Pancreas (tissue), 10 donors: ENCODE data around the gene INSRR. TPM values are rescaled to one million over a fixed set of nuclear protein-coding genes. Genes with fewer than 3 reads are reported as not detected.

Experiments used
- ATAC-seq, 4 donors: fragments of 200-7000 bp; cut with Tn5 transposase; one replicate each; pipeline versions ENCODE4 v1.8.0 to v1.9.1; 2020; ENCODE audit warnings: mild to moderate bottlenecking in 4 of 4, moderate library complexity in 4 of 4
- DNase-seq, 6 donors: peaks; one replicate each; pipeline ENCODE4 v3.0.0-alpha.2; 2020
- FAIRE-seq: peaks from 2 replicates; lab custom pipeline; 2012; peaks lifted over from hg19 to GRCh38; lab: Jason Lieb, UNC
- H3K27ac ChIP-seq, 4 donors: fragments of 200-600 bp; sonication (generic); 1 replicate in 3 of 4; 2 replicates in 1 of 4; pipeline versions ENCODE4 v1.5.0 to v1.8.0; 2020
- H3K27me3 ChIP-seq, 4 donors: fragments of 200-600 bp; one replicate each; pipeline ENCODE4 v1.8.0; 2021
- H3K36me3 ChIP-seq, 3 donors: fragments of 200-600 bp; sonication (generic) in 1 of 3; one replicate each; pipeline versions ENCODE4 v1.5.0 to v1.8.0; 2020 to 2021
- H3K4me1 ChIP-seq, 3 donors: fragments of 200-600 bp; one replicate each; pipeline ENCODE4 v1.8.0; 2021
- H3K4me3 ChIP-seq, 4 donors: fragments of 200-600 bp; sonication (generic) in 2 of 4; one replicate each; pipeline versions ENCODE4 v1.5.0 to v1.8.0; 2020 to 2021
- H3K9me3 ChIP-seq, 4 donors: fragments of 200-600 bp; one replicate each; pipeline ENCODE4 v1.8.0; 2021
- WGBS, 2 donors: extraction: QIAGEN DNeasy Blood & Tissue Kit; methylation state at CpG; one replicate each; pipeline ENCODE4 v1.1.7; 2013; 5-methylcytosine and 5-hydroxymethylcytosine counted together
- intact Hi-C, 3 donors: fragments of 100-400 bp; cut with DNase I; formaldehyde crosslinking; loops; one replicate each; pipeline versions ENCODE4 v1.11.1 to v1.14.2; 2022
- polyA plus RNA-seq, 2 donors: library from polyadenylated mRNA; stranded (reverse); fragments of 200-250 nt; gene quantifications; one replicate each; pipeline ENCODE4 v1.2.3, GENCODE V29; 2013
- total RNA-seq, 6 donors: library from RNA; stranded (reverse); fragmentation: NEBNext Ultra II Directional in 4 of 6; extraction: Animal tissue kit (Norgen Biotek cat#: 25700) in 4 of 6; gene quantifications; one replicate each; pipeline versions ENCODE4 v1.2.1 to v1.2.4, GENCODE V29; 2021 to 2023
- TF ChIP-seq, protein P1 (sequence below), 4 donors: fragments of 200-600 bp; sonication (generic) in 3 of 4; IDR thresholded peaks; one replicate each; pipeline versions ENCODE4 v1.5.0 to v1.8.0; 2021; ENCODE audit warnings: antibody characterized with exemption in 4 of 4
- donor health status: healthy with polysubstance abuse.
- donor health status: DM: no; HTN: no; CAD: no; lungs with moderate emphysema.
- donor health status: DM: no; HTN: no; CAD: no.
- donor health status: control.
- donor health status: control.
- donor health status: Bipolar disorder and iron deficiency.
- donor health status: DM: yes; HTN: yes; CAD: no.
- donor health status: DM: no; HTN: no; CAD: no.
- donor health status: DM: no; HTN: no; CAD: no.
- donor health status: DM: yes; HTN: yes; CAD: no.

Gene INSRR
- total and polyA plus RNA-seq, 8 donors = 0.03 to 0.99 (median 0.18) TPM

DNA sequence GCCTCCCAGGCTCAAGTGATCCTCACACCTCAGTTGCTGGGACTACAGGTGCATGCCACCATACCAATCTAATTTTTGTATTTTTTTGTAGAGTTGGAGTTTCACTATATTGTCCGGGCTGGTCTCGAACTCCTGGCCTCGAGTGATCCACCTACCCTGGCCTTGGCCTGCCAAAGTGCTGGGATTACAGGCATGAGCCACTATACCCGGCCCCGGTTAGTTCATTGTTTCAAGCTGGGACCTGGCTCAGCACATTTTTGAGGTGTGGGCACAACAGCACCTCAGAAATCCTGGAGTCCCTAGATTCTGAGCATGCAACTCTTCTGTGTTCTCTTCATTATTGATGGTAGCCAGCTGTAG lies 63.6 kb downstream of the INSRR start:
- H3K27ac ChIP-seq = no peak overlapping the region
- H3K4me3 ChIP-seq = no peak overlapping the region
- DNase-seq (no peak), FAIRE-seq (no peak), ATAC-seq (no peak)
- WGBS, 2 donors = 87 to 90% methylated on average over 5 of the region's 5 CpGs
- H3K9me3 ChIP-seq = no peaks in the 10 kb centered on the region
- intact Hi-C loops = no loop called here
- TF ChIP-seq, protein P1, sequence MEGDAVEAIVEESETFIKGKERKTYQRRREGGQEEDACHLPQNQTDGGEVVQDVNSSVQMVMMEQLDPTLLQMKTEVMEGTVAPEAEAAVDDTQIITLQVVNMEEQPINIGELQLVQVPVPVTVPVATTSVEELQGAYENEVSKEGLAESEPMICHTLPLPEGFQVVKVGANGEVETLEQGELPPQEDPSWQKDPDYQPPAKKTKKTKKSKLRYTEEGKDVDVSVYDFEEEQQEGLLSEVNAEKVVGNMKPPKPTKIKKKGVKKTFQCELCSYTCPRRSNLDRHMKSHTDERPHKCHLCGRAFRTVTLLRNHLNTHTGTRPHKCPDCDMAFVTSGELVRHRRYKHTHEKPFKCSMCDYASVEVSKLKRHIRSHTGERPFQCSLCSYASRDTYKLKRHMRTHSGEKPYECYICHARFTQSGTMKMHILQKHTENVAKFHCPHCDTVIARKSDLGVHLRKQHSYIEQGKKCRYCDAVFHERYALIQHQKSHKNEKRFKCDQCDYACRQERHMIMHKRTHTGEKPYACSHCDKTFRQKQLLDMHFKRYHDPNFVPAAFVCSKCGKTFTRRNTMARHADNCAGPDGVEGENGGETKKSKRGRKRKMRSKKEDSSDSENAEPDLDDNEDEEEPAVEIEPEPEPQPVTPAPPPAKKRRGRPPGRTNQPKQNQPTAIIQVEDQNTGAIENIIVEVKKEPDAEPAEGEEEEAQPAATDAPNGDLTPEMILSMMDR (IDR thresholded peaks at IDR 0.05) = no peak
- H3K4me1 ChIP-seq = no peaks in the 10 kb centered on the region
- peaks cover 5 to 91% (median 35%) of the 10 kb centered on the region in 3 donors for H3K36me3 ChIP-seq
- no peaks in the 10 kb centered on the region for H3K27me3 ChIP-seq

DNA sequence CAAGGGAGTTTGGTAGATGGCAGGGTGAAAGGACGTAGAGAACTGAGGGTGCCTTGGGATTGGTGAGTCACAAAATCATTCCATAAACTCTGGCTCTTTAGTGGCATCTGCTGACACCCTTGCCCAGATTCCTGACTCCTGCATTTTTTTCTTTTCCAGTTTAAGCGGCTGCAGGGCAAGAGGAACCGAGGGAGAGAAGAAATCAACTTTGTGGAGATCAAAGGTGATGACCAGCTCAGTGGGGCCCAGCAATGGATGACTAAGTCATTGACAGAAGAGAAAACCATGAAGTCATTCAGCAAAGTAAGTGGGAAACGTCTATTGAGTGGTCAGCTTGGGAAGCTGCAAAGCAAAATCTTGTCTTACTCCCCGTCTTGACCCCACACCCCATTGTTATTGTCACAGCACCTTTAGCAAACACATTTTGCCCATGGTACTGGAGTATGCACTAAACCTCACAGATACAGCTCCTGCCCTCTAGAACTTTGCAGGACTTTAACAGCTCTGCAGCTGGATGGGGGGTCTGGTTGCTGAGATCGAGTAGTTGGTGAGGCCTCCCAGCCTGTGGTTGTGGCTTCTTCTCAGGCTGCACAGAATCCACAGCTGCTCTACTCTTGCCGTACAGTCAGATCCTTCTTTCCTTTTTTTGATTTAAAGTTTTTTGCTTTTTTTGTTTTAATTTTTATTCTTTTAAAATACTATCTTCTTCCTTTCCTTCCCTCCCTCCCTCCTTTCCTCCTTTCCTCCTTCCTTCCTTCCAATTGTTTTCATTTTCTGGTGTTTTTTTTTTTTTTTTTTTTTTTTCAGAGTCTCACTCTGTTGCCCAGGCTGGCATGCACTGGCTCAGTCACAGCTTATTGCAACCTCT lies 64.2 kb downstream of the INSRR start:
- no peak overlapping the region for H3K27ac ChIP-seq
- H3K36me3 ChIP-seq = peaks cover 0 to 86% (median 35%) of the 10 kb centered on the region in 3 donors
- intact Hi-C loops = no loop called here
- WGBS, 2 donors = 77 to 87% methylated on average over 7 of the region's 7 CpGs
- no peaks in the 10 kb centered on the region for H3K9me3 ChIP-seq
- TF ChIP-seq, protein P1 (IDR thresholded peaks at IDR 0.05) = no peak
- FAIRE-seq (no peak), DNase-seq (no peak), ATAC-seq (no peak)
- no peaks in the 10 kb centered on the region for H3K4me1 ChIP-seq
- no peaks in the 10 kb centered on the region for H3K27me3 ChIP-seq
- no peak overlapping the region for H3K4me3 ChIP-seq

Other genes with a start within 250 kb of the INSRR start
- not detected for gene HAPLN2, start 239.7 kb downstream of the INSRR start, total RNA-seq
- under 1 TPM; 0.38 to 0.46 TPM for gene HAPLN2, start 239.7 kb downstream of the INSRR start, polyA plus RNA-seq
- gene BCAN, start 217.0 kb downstream of the INSRR start, total RNA-seq = under 1 TPM in 1 of 6 donors, not detected in 5; 0.12 TPM
- gene BCAN, start 217.0 kb downstream of the INSRR start, polyA plus RNA-seq = not detected
- gene NES, start 181.7 kb downstream of the INSRR start, total RNA-seq = 1 to 10 TPM; 1.1 to 7.6 (median 3.4) TPM
- gene NES, start 181.7 kb downstream of the INSRR start, polyA plus RNA-seq = 1 to 10 TPM; 3.5 to 7.0 TPM
- 1 to 10 TPM in 3 of 6 donors, under 1 TPM in 3; 0.38 to 5.0 (median 1.2) TPM for gene CRABP2, start 153.5 kb downstream of the INSRR start, total RNA-seq
- gene CRABP2, start 153.5 kb downstream of the INSRR start, polyA plus RNA-seq = 1 to 10 TPM; 3.3 to 4.0 TPM
- gene METTL25B, start 130.6 kb downstream of the INSRR start, total RNA-seq = 10 to 100 TPM; 16.8 to 22.6 (median 18.2) TPM
- 10 to 100 TPM; 56.0 to 64.9 TPM for gene METTL25B, start 130.6 kb downstream of the INSRR start, polyA plus RNA-seq
- 10 to 100 TPM in 3 of 6 donors, 1 to 10 TPM in 3; 7.7 to 13.2 (median 9.6) TPM for gene ISG20L2, start 130.4 kb downstream of the INSRR start, total RNA-seq
- 1 to 10 TPM; 5.2 to 8.8 TPM for gene ISG20L2, start 130.4 kb downstream of the INSRR start, polyA plus RNA-seq
- 10 to 100 TPM; 39.8 to 57.8 (median 43.6) TPM for gene MRPL24, start 118.0 kb downstream of the INSRR start, total RNA-seq
- gene MRPL24, start 118.0 kb downstream of the INSRR start, polyA plus RNA-seq = 10 to 100 TPM; 64.5 to 68.6 TPM
- 100 to 1,000 TPM in 1 of 6 donors, 10 to 100 TPM in 5; 43.5 to 112 (median 64.2) TPM for gene HDGF, start 107.4 kb downstream of the INSRR start, total RNA-seq
- 10 to 100 TPM; 58.5 to 87.4 TPM for gene HDGF, start 107.4 kb downstream of the INSRR start, polyA plus RNA-seq
- 10 to 100 TPM; 18.5 to 34.7 (median 20.3) TPM for gene PRCC, start 91.6 kb downstream of the INSRR start, total RNA-seq
- 10 to 100 TPM; 31.4 to 41.6 TPM for gene PRCC, start 91.6 kb downstream of the INSRR start, polyA plus RNA-seq
- gene SH2D2A, start 42.3 kb downstream of the INSRR start, total RNA-seq = 1 to 10 TPM in 2 of 6 donors, under 1 TPM in 4; 0.16 to 1.5 (median 0.71) TPM
- gene SH2D2A, start 42.3 kb downstream of the INSRR start, polyA plus RNA-seq = 1 to 10 TPM in 1 of 2 donors, under 1 TPM in 1; 0.40 to 1.3 TPM
- under 1 TPM; 0.20 to 0.79 (median 0.35) TPM for gene NTRK1, start 1.7 kb upstream of the INSRR start, total RNA-seq
- 1 to 10 TPM in 1 of 2 donors, under 1 TPM in 1; 0.99 to 1.1 TPM for gene NTRK1, start 1.7 kb upstream of the INSRR start, polyA plus RNA-seq
- gene PEAR1, start 34.6 kb upstream of the INSRR start, total RNA-seq = 1 to 10 TPM; 1.7 to 5.6 (median 2.8) TPM
- 1 to 10 TPM; 6.6 to 7.1 TPM for gene PEAR1, start 34.6 kb upstream of the INSRR start, polyA plus RNA-seq
- gene LRRC71, start 61.5 kb upstream of the INSRR start, total RNA-seq = not detected
- under 1 TPM; 0.30 to 0.59 TPM for gene LRRC71, start 61.5 kb upstream of the INSRR start, polyA plus RNA-seq
- gene ARHGEF11, start 186.6 kb upstream of the INSRR start, total RNA-seq = 10 to 100 TPM in 4 of 6 donors, 1 to 10 TPM in 2; 9.1 to 21.0 (median 11.7) TPM
- gene ARHGEF11, start 186.6 kb upstream of the INSRR start, polyA plus RNA-seq = 10 to 100 TPM; 11.4 to 15.1 TPM
- not detected for gene ETV3L, start 240.7 kb upstream of the INSRR start, total RNA-seq
- gene ETV3L, start 240.7 kb upstream of the INSRR start, polyA plus RNA-seq = under 1 TPM in 1 of 2 donors, not detected in 1; 0.14 TPM